ENCODE measurements around the gene CST2.

- TF ChIP-seq CTCF (IDR thresholded peaks at IDR 0.05 in 8 of 11, conservative IDR thresholded peaks at IDR 0.05 in 3 of 11) (no peak), POLR2A (IDR thresholded peaks at IDR 0.05) (no peak), POLR2AphosphoS5 (IDR thresholded peaks at IDR 0.05) (no peak)
Observed at GRCh38 chr20:23867152-23867776, 40.7 kb upstream of the CST2 start.
